Gastrocnemius medialis (tissue), 4 donors: Measurements from ENCODE around the gene TMEM87B.

Experiments
- POLR2A ChIP-seq, 2 donors: fragments of 450-650 bp; IDR thresholded peaks; one replicate each; pipeline ENCODE4 v1.6.1; 2017; ENCODE audit warnings: antibody characterized with exemption in 2 of 2, mild to moderate bottlenecking in 2 of 2, moderate library complexity in 2 of 2
- TF ChIP-seq, protein P1 (sequence below), 5 experiments: fragments of 450-650 bp in 3 of 5; fragments of 200-600 bp in 2 of 5; sonication (generic) in 2 of 5; IDR thresholded peaks in 4 of 5; conservative IDR thresholded peaks in 1 of 5; 1 replicate in 4 of 5; 2 replicates in 1 of 5; pipeline ENCODE4 v1.5.1; 2016 to 2019; ENCODE audit warnings: antibody characterized with exemption in 5 of 5, mild to moderate bottlenecking in 3 of 5, moderate library complexity in 3 of 5

DNA sequence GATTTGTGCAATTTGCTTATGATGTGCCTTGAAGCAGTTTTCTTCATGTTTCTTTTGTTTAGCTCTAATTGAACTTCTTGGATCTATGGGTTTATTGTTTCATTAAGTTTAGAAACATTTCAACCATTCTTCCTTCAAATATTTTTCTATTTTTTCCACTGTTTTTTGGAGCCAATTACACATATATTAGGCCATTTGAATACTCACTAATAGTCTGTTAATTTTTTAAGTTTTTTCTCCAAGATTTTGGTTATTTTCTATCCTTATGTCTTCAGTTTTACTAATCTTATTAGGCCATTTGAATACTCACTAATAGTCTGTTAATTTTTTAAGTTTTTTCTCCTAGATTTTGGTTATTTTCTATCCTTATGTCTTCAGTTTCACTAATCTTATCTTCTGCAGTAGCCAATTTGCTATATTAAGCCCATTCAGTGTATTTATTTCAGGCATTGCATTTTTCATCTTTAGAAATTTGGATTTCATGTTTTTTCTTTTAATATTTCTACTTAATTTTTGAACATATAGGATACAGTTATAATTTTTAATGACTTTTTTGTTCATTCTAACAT is 9.5 kb upstream of the TMEM87B start:
- TF ChIP-seq, protein P1, sequence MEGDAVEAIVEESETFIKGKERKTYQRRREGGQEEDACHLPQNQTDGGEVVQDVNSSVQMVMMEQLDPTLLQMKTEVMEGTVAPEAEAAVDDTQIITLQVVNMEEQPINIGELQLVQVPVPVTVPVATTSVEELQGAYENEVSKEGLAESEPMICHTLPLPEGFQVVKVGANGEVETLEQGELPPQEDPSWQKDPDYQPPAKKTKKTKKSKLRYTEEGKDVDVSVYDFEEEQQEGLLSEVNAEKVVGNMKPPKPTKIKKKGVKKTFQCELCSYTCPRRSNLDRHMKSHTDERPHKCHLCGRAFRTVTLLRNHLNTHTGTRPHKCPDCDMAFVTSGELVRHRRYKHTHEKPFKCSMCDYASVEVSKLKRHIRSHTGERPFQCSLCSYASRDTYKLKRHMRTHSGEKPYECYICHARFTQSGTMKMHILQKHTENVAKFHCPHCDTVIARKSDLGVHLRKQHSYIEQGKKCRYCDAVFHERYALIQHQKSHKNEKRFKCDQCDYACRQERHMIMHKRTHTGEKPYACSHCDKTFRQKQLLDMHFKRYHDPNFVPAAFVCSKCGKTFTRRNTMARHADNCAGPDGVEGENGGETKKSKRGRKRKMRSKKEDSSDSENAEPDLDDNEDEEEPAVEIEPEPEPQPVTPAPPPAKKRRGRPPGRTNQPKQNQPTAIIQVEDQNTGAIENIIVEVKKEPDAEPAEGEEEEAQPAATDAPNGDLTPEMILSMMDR (IDR thresholded peaks at IDR 0.05 in 4 of 5, conservative IDR thresholded peaks at IDR 0.05 in 1 of 5): no peak
- no peak for TF ChIP-seq POLR2A (IDR thresholded peaks at IDR 0.05)
